Activated CD4-positive, alpha-beta T cell treated with anti-CD3 and anti-CD28 coated beads for 36 hours (primary cell): Measurements from ENCODE around the gene TTC39C. TPM values are rescaled to one million over a fixed set of nuclear protein-coding genes. Genes with fewer than 3 reads are reported as not detected.
A peak's percentile ranks its signal among the peaks of the same experiment; 100 is the strongest.
"Not testable (repeated sequence)": the region's sequence is repeated elsewhere in the genome, so short reads cannot be mapped to it uniquely, and the experiment has no call there.

Experiments
- ATAC-seq: fragments of 200-7000 bp; cut with Tn5 transposase; one replicate; pipeline ENCODE4 v1.10.0; 2021; ENCODE audit warnings: mild to moderate bottlenecking, moderate library complexity
- CTCF ChIA-PET: fragments of 350-600 bp; sonication (Branson Sonifier 250); formaldehyde crosslinking; loops from one replicate; lab custom pipeline; 2021; ENCODE audit warnings: antibody characterized with exemption; lab: Charles Lee
- POLR2A ChIA-PET: fragments of 350-600 bp; sonication (Branson Sonifier 250); formaldehyde crosslinking; loops from one replicate; lab custom pipeline; 2021; ENCODE audit warnings: antibody characterized with exemption, inconsistent platforms; lab: Charles Lee
- DNase-seq: peaks from one replicate; pipeline ENCODE4 v3.0.0-alpha.2; 2020
- H3K27ac Mint-ChIP-seq: one replicate; pipeline ENCODE4 v1.8.0; 2021; ENCODE audit warnings: mixed read lengths
- H3K27me3 Mint-ChIP-seq: one replicate; pipeline ENCODE4 v1.8.0; 2021; ENCODE audit warnings: mixed read lengths
- H3K36me3 Mint-ChIP-seq: one replicate; pipeline ENCODE4 v1.8.0; 2021; ENCODE audit warnings: low read depth, mixed read lengths
- H3K4me1 Mint-ChIP-seq: one replicate; pipeline ENCODE4 v1.8.0; 2021; ENCODE audit warnings: mixed read lengths
- H3K4me3 Mint-ChIP-seq: one replicate; pipeline ENCODE4 v1.8.0; 2021; ENCODE audit warnings: mild to moderate bottlenecking, moderate library complexity, mixed read lengths
- H3K9me3 Mint-ChIP-seq: one replicate; pipeline ENCODE4 v1.8.0; 2021; ENCODE audit warnings: low read depth, mixed read lengths
- intact Hi-C, 2 experiments: fragments of 100-400 bp; cut with DNase I in 1 of 2; cut with micrococcal nuclease in 1 of 2; formaldehyde crosslinking; loops; one replicate each; pipeline versions ENCODE4 v1.14.2 to v1.15.1; 2022 to 2024; cut with DNase I, micrococcal nuclease
- total RNA-seq, 2 experiments: library from RNA; stranded (reverse); gene quantifications; one replicate each; pipeline ENCODE4 v1.2.3, GENCODE V29; 2021

The TTC39C gene
- total RNA-seq, 2 experiments from 2014 or later = 22.2 to 28.6 TPM

GRCh38 chr18:24019641-24020331 is 5.2 kb downstream of the TTC39C start:
- H3K4me1 Mint-ChIP-seq = peaks cover 85% of the 10 kb centered on the region
- H3K9me3 Mint-ChIP-seq = no peaks in the 10 kb centered on the region
- ChIA-PET CTCF (no interaction called here), POLR2A (interaction anchor here (0.6 kb wide), 1 partner anchor 35 kb away, joined by 3 read pairs; no protein-coding TSS in a partner anchor)
- no peaks in the 10 kb centered on the region for H3K27me3 Mint-ChIP-seq
- H3K4me3 Mint-ChIP-seq = peak overlapping the region; percentile 55
- ATAC-seq = peak; percentile 70
- intact Hi-C loops = loop anchor here (1.0 to 10.0 kb wide), 9 partner anchors 32 to 785 kb away; partner anchors contain the start of gene RMC1 (in 1 of the 2)
- peaks cover 12% of the 10 kb centered on the region for H3K36me3 Mint-ChIP-seq
- H3K27ac Mint-ChIP-seq = peak overlapping the region; percentile 96
- DNase-seq = peak; percentile 76

GRCh38 chr18:24021505-24021904 is 7.0 kb downstream of the TTC39C start:
- no peak for DNase-seq
- CTCF ChIA-PET = interaction anchor here (0.7 to 2.1 kb wide), 2 partner anchors 32 to 34 kb away, joined by 3 to 8 read pairs; no protein-coding TSS in a partner anchor
- no peak for ATAC-seq
- H3K27ac Mint-ChIP-seq = peak overlapping the region; percentile 96
- peaks cover 13% of the 10 kb centered on the region for H3K36me3 Mint-ChIP-seq
- no peaks in the 10 kb centered on the region for H3K27me3 Mint-ChIP-seq
- no peaks in the 10 kb centered on the region for H3K9me3 Mint-ChIP-seq
- POLR2A ChIA-PET = interaction anchor here (1.0 kb wide), 1 partner anchor 13 kb away, joined by 7 read pairs; no protein-coding TSS in a partner anchor
- peaks cover 97% of the 10 kb centered on the region for H3K4me1 Mint-ChIP-seq
- no peak overlapping the region for H3K4me3 Mint-ChIP-seq
- intact Hi-C loops = no loop called here

GRCh38 chr18:24022161-24022560 is 7.6 kb downstream of the TTC39C start:
- no peak for DNase-seq
- Mint-ChIP-seq H3K36me3 (peaks cover 17% of the 10 kb centered on the region), H3K27ac (peak overlapping the region; percentile 87), H3K27me3 (no peaks in the 10 kb centered on the region), H3K4me3 (no peak overlapping the region), H3K4me1 (peaks cover 97% of the 10 kb centered on the region), H3K9me3 (no peaks in the 10 kb centered on the region)
- no peak for ATAC-seq
- POLR2A ChIA-PET = no interaction called here
- intact Hi-C loops = no loop called here
- CTCF ChIA-PET = interaction anchor here (1.1 to 2.1 kb wide), 3 partner anchors 11 to 65 kb away, joined by 3 to 8 read pairs (median 3); no protein-coding TSS in a partner anchor

- ATAC-seq = no peak
- H3K36me3 Mint-ChIP-seq = peaks cover 19% of the 10 kb centered on the region
- no peak overlapping the region for H3K4me3 Mint-ChIP-seq
- intact Hi-C loops = no loop called here
- no peaks in the 10 kb centered on the region for H3K27me3 Mint-ChIP-seq
- CTCF ChIA-PET = interaction anchor here (0.6 to 2.1 kb wide), 5 partner anchors 10 to 64 kb away, joined by 3 to 8 read pairs (median 3); no protein-coding TSS in a partner anchor
- no peak overlapping the region for H3K27ac Mint-ChIP-seq
- H3K4me1 Mint-ChIP-seq = peaks cover 97% of the 10 kb centered on the region
- POLR2A ChIA-PET = no interaction called here
- peak; percentile 30 for DNase-seq
- H3K9me3 Mint-ChIP-seq = no peaks in the 10 kb centered on the region
These were observed 8.7 kb downstream of the TTC39C start for GRCh38 chr18:24023185-24023814.

DNA sequence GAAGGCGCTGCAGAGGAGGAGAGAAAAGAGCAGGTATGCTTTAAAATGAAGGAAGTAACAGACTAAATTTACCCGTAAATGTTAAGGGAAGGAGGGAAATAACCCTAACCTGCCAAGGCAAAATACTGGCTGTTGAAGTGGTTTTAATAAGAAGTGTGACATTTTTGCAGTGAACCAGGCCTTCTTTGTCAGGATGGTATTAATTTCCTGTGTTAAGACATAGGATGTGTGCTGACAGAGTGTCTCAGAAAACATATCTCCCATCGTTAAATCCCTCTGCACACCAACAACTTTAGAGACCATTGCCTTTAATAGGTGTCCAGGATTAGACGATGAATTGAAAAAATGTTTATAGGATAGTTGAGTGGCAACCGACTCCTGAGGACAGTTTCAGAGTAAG is 9.9 kb downstream of the TTC39C start:
- ATAC-seq = no peak
- Mint-ChIP-seq H3K36me3 (peaks cover 17% of the 10 kb centered on the region), H3K9me3 (no peaks in the 10 kb centered on the region), H3K4me1 (peaks cover 92% of the 10 kb centered on the region), H3K4me3 (no peak overlapping the region), H3K27ac (no peak overlapping the region), H3K27me3 (no peaks in the 10 kb centered on the region)
- intact Hi-C loops = no loop called here
- ChIA-PET POLR2A (no interaction called here), CTCF (no interaction called here)
- no peak for DNase-seq

DNA sequence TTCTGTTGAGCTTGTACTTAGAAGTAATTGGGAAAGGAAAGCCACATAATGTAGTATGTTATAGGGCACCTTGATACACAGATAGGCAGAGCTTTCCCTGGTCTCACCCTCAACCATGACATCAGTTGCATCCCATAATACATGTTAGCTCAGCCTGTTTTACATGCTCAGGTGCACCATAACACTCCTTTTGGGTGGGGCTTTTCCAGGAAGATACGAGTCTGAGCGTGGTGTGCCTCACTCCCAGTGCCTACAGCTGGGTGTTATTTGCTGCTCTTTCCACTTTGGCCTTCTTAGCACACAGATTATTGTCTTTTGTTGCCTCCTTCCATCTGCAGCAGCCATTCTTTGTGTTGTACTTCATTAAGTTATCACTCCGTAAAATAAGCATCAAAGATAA is 11.9 kb downstream of the TTC39C start:
- ChIA-PET POLR2A (no interaction called here), CTCF (no interaction called here)
- Mint-ChIP-seq H3K27me3 (no peaks in the 10 kb centered on the region), H3K36me3 (peaks cover 18% of the 10 kb centered on the region), H3K27ac (peak overlapping the region; percentile 64), H3K4me3 (no peak overlapping the region), H3K4me1 (peaks cover 86% of the 10 kb centered on the region), H3K9me3 (no peaks in the 10 kb centered on the region)
- DNase-seq (no peak), ATAC-seq (peak; percentile 16)
- intact Hi-C loops = no loop called here

DNA sequence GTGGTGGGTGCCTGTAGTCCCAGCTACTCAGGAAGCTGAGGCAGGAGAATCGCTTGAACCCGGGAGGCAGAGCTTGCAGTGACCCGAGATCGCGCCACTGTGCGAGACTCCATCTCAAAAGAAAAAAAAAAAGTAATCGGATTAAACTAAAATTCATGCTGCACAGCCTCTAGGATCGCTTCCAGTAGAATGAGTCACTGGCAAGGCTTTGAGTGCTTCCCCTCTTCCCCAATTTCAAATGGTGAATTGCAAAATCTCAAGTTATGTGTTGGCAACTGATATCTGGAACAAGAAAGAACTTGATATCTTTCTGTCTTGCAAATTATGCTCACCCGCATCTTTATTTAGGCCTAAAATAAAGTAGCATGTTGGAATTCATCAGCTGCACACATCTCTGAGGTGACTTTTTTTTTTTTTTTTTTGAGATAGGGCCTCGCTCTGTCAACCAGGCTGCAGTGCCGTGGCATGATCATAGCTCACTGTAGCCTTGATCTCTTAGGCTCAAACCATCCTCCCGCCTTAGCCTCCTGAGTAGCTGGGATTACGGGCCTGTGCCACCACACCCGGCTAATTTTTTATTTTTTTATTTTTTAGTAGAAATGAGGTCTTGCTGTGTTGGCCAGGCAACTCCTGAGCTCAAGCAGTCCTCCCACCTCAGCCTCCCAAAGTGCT is 12.7 kb downstream of the TTC39C start:
- Mint-ChIP-seq H3K4me3 (no peak overlapping the region), H3K36me3 (peaks cover 18% of the 10 kb centered on the region), H3K9me3 (no peaks in the 10 kb centered on the region), H3K4me1 (peaks cover 86% of the 10 kb centered on the region), H3K27me3 (no peaks in the 10 kb centered on the region), H3K27ac (no peak overlapping the region)
- ChIA-PET CTCF (interaction anchor here (0.6 to 1.3 kb wide), 3 partner anchors 12 to 110 kb away, joined by 3 to 5 read pairs (median 3); no protein-coding TSS in a partner anchor), POLR2A (interaction anchor here (0.9 kb wide), 1 partner anchor 28 kb away, joined by 3 read pairs; no protein-coding TSS in a partner anchor)
- intact Hi-C loops = no loop called here
- ATAC-seq (no peak), DNase-seq (no peak)

- H3K27ac Mint-ChIP-seq, H3K27me3 Mint-ChIP-seq, POLR2A ChIA-PET, H3K9me3 Mint-ChIP-seq, H3K4me3 Mint-ChIP-seq, DNase-seq, ATAC-seq: not testable (repeated sequence)
- intact Hi-C loops = loop anchor here in 1 of 2 experiments (1.0 kb wide), 1 partner anchor 42 kb away; no protein-coding TSS in a partner anchor
- Mint-ChIP-seq H3K4me1 (peaks cover 85% of the 10 kb centered on the region), H3K36me3 (peaks cover 14% of the 10 kb centered on the region)
- CTCF ChIA-PET = interaction anchor here (0.6 to 1.2 kb wide), 2 partner anchors 11 to 86 kb away, joined by 3 read pairs; no protein-coding TSS in a partner anchor
These were observed 14.4 kb downstream of the TTC39C start for GRCh38 chr18:24028946-24029345.

DNA sequence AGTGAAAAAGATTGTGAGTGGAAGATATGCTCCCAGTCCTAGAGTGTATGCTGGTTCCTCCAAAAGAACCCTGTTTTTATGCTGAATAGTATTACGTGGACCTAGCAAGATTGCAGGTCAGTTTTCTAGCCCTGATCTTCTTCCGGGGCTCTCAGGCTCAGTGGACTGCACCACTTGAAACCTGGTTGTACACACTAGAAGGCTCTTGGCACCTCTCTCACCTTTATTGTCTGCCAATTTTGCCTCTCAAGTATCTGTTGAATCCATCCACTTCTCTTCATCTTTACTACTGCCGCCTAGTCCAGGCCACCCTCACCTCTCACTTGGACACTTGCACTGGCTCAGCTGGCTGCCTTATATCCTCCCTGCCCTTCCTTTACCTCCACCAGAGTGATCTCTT is 16.8 kb downstream of the TTC39C start:
- ATAC-seq (no peak), DNase-seq (no peak)
- intact Hi-C loops = no loop called here
- ChIA-PET POLR2A (no interaction called here), CTCF (no interaction called here)
- Mint-ChIP-seq H3K4me1 (peaks cover 78% of the 10 kb centered on the region), H3K36me3 (peaks cover 12% of the 10 kb centered on the region), H3K27ac (no peak overlapping the region), H3K27me3 (no peaks in the 10 kb centered on the region), H3K4me3 (no peak overlapping the region), H3K9me3 (peaks cover 1% of the 10 kb centered on the region)

GRCh38 chr18:24031916-24032315 is 17.4 kb downstream of the TTC39C start:
- ChIA-PET POLR2A (no interaction called here), CTCF (no interaction called here)
- H3K36me3 Mint-ChIP-seq = peaks cover 8% of the 10 kb centered on the region
- H3K27ac Mint-ChIP-seq = no peak overlapping the region
- peaks cover 78% of the 10 kb centered on the region for H3K4me1 Mint-ChIP-seq
- intact Hi-C loops = loop anchor here in 1 of 2 experiments (2.0 kb wide), 1 partner anchor 17 kb away; no protein-coding TSS in a partner anchor
- no peak overlapping the region for H3K4me3 Mint-ChIP-seq
- DNase-seq (no peak), ATAC-seq (no peak)
- H3K27me3 Mint-ChIP-seq = no peaks in the 10 kb centered on the region
- H3K9me3 Mint-ChIP-seq = peaks cover 1% of the 10 kb centered on the region
